Activated CD4-positive, alpha-beta T cell treated with anti-CD3 and anti-CD28 coated beads for 24 hours (primary cell): ENCODE data around the gene LRIF1.
A peak's percentile ranks its signal among the peaks of the same experiment; 100 is the strongest.
"Not testable (repeated sequence)": the region's sequence is repeated elsewhere in the genome, so short reads cannot be mapped to it uniquely, and the experiment has no call there.

ENCODE experiments used
- DNase-seq, 2 donors: peaks; one replicate each; pipeline ENCODE4 v3.0.0-alpha.2; 2020; ENCODE audit warnings: low read depth in 2 of 2

Gene LRIF1

DNA sequence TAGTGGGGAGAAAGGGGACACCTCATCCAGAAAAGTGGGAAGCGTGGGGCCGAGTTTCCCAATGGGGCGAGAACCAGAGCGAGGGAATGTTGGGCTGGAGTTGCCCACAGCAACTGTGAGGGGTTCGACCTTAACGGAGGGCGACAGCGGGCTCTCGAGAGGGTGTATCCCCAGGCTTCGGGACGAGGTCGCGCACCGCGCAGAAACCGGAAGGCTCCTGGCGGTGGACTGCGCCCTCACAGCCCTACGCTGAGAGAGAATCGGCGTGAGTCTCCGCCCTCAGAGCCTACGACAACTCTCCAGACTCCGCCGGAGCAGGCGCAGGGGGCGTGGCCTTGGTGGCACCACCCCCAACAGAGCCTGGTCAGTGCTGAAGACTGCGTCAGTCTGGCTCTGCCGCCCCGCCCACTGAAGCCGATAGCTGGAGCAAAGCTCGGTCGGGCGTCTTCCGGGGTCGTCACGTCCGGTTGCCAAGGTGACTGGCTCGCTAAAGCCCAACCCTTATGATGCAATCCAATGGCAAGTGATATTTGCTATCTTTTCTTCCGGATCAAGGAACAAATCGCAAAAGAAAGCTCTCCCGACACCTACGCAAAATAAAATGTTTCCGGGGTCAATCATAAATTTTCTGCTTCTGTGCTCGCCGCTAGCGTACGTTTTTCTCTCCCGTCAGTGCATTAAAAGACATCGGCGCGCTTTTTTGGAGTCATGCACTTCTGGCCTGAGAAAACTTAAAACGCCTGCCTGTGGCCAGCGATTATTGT is at the start of gene LRIF1:
TSS of gene LRIF1 (minus strand) at position 232 of the 764 bp plus-strand sequence. CDS start 234 bp downstream, outside the sequence.
- DNase-seq, result peak; percentile 99

DNA sequence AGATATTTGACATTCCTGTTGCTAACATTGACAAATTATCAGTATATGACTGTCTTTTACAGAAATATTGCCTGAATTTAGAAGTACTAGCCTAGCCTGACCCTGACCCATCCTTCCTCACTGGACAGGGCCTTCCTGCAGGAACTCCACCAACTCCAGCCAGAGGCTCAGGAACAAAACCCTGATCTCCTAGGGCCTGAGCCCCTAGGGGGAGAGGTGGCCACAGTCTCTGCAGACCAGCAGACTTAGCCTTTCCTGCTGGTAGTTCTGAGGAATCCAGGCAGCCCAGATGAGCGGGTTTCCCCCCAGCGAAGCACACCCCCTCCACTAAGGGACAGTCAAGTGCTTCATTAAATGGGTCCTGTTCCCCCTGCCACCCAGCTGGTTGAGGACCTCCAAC is 44.3 kb upstream of the LRIF1 start:
- no peak for DNase-seq

DNA sequence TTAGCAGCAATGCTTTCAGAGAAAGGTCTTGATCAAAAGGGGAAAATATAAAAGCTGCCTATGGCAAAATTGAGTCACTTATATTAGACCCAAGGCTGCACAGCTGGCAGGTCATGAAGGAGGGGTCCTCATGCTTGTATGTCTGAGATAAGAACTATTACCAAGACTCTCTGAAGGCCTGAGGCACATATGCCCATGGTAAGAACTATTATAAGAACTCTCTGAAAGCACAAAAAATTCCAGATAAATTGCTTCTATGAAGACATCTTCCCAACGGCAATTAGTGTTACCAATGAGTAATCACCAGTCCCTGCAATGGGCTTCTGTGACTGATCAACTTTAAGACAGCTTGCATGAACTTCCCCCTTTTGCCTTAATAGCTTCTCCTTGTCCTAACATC is 42.8 kb upstream of the LRIF1 start:
- no peak for DNase-seq

DNA sequence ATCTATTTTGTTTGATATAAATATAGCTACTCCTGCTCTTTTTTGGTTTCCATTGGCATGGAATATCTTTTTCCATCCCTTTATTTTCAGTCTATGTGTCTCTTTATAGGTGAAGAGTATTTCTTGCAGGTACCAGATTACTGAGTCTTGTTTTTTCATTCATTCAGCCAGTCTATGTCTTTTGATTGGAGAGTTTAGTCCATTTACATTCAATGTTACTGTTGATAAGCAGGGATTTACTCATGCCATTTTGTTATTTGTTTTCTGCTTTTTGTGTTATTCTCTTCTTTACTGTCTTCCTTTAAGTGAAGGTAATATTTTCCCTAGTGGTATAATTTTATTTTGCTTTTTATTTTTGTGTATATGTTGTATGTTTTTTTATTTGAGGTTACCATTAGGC is 35.9 kb upstream of the LRIF1 start:
- DNase-seq, result not testable (repeated sequence)

DNA sequence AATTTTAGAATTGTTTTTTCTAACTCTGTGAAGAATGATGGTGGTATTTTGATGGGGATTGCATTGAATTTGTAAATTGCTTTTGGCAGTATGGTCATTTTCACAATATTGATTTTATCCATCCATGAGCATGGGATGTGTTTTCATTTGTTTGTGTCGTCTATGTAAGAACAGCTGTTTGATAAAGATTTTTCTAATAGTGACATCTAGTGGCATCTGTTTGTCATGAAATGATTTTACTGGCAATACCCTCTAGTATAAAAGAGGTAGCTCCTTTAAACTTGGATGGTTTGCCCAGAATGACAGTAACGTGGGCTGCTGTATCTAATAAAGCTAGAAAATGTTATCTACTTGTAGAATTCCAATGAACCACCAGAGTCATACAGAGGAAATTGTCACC is 28.6 kb upstream of the LRIF1 start:
- DNase-seq, result not testable (repeated sequence)

DNA sequence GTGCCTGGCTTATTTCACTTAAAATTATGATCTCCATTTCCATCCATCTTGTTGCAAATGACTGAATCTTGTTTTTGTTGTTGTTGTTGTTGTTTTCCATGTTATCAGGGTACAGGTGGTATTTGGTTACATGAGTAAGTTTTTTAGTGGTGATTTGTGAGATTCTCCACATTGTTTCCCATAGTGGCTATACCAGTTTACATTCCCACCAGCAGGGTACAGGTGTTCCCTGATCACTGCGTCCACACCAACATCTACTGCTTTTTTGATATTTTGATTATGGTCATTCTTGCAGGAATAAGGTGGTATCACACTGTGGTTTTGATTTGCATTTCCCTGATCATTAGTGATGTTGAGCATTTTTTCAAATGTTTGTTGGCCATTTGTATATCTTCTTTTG is 27.6 kb upstream of the LRIF1 start:
- not testable (repeated sequence) for DNase-seq

- no peak for DNase-seq
Observed at GRCh38 chr1:110990541-110990940, 26.8 kb upstream of the LRIF1 start.

DNA sequence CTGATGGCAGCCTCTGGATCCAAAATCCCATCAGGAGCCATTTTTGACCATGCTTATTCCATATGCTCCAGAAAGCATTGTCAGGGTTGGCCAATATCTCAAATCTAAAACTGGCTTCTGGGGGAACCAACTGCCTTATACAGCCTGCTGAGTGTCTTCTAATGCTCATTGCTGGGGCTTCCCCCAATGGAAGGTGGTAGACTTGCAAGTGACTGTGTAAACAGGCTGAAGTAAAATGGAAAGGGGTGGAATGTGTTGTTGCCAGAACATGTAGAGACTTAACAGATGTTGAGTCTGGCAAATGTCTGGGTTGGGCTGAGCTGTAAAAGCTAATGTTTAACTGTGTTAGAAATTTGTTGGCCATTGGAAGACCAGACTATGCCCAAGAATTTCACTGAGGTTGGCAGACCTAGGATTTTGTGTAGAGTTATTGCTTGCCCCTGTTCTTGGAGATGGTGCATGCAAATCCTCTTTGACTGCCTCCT is 22.7 kb upstream of the LRIF1 start:
- DNase-seq, result no peak

DNA sequence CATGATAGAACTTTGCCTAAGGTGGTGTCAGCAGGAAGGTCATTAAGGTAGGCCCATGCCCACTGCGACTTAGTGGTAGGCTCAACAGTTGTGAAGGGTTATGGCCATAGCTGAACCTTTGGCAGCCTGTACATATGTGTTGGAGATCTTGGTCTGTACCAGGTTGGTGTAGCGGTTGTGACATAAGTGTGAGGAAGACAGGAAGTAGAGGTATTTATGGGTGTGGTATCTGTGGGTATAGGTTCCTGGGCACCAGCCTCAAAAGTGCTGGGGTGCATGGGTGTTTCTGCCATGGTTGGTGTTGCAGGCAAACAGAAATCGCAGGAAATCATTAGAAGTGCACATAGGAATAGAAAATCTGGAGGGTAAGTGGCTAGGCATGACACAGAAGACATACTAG is 18.6 kb upstream of the LRIF1 start:
- no peak for DNase-seq

- DNase-seq, result no peak
Observed at GRCh38 chr1:110979154-110979553, 15.4 kb upstream of the LRIF1 start.

GRCh38 chr1:110976089-110976488 is 12.4 kb upstream of the LRIF1 start:
- DNase-seq, result no peak

DNA sequence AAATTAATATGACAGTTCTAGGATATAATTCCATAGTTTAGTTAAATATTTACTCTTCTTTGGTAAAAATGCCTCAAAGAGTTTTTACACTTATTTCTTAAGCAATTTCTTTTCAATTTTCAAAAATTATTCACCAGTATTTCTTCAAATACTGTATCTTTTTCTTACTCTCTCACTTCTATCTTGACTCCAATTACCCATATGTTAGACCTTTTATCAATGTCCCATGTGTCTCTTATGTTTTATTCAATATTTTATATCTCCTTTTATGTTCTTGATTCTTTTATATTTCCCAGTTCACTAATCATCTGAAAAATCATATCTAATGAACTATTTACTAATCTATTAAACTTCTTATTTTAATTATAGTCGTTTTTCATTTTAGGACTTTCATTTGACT is 11.5 kb upstream of the LRIF1 start:
- no peak for DNase-seq

DNA sequence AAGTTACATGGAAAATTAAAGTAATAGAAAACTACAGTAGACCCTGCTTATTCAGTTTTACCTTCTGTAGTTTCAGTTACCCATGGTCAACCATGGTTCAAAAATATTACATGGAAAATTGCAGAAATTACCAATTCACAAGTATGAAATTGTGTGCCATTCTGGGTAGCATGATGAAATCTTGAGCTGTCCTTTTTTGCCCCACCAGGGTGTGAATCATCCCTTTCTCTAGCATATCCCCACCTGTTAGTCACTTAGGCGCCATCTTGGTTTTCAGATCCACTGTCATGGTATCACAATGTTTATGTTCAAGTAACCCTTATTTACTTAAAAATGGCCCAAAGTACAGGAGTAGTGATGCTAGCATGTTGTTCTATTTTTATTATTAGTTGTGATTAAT is 3.5 kb upstream of the LRIF1 start:
- no peak for DNase-seq

GRCh38 chr1:110964455-110964903 is 757 bp upstream of the LRIF1 start:
- no peak for DNase-seq

DNA sequence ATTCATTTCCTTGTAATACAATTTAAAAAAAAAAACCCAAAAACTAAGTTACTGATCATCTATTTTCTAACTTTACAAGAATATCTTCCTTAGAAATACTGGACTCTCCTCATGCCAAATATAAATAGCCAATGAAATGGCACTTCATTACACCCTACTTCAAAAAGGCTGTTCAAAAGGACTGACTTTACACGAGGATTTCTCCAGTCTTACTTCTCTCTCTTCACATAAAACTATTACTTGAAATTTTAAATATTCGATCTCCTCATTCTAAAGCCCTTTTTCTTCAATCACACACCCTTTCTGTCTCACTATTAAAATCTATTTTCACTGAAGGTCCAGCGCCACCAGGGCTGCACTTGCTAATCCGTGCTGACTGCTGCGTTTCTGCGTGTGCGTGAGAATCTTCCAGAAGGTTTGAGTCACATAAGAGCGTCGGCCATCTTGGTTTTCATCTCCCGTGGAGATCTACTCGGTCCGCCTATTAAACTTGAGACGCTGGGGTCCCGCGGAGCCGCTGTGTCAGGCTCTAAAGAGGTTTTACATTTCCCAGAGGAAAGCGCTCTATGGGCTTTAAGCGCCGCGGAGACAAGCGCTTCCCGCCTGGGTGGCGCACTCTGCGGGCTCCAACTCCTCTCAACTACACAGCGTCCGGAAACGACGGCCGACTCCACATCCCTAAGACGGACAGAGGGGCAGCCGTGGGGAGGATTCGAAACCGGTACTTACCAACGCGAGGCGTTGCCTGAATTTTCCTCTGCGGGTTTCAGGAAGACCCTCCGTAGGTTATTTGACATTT is 631 bp downstream of the LRIF1 start:
- peak; percentile 13 to 26 for DNase-seq

DNA sequence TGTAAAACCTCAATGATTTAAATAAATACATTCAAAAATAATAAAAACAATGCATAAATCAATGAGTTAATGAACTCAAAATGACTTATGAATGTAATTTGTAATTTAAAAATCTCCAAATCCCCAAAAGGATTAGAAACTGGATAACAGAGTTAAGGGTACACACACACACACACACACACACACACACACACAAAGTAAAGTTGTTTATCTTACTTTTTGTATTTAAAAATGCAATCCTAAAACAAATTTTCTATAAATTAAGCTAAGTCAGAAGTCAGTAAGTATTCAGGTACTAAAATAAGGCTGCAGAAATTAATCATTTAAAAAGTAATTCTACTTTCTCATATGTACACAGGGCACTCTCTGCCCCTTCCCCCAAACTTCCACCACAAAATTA is 1.8 kb downstream of the LRIF1 start:
- DNase-seq, result no peak

- DNase-seq, result no peak
Observed at GRCh38 chr1:110960777-110961420, 2.8 kb downstream of the LRIF1 start.

DNA sequence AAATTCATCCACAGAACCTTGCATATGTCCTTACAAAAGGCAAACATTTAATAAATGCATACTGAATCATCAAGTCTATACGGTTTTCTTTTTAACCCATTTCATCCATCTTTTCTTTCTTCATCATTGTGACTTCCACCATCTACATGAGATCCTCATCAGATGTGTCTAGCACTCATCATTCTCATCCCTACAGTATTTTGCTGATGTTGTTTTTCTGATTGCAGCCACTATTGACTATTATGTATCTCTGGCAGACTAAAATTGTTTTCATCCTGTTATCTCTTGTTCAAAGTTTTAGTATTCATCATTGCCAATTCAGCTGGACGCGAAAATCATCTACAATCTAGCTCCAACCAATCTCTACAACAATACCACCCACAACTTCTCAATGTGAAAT is 5.9 kb downstream of the LRIF1 start:
- no peak for DNase-seq

GRCh38 chr1:110956586-110956985 is 7.1 kb downstream of the LRIF1 start:
- no peak for DNase-seq

DNA sequence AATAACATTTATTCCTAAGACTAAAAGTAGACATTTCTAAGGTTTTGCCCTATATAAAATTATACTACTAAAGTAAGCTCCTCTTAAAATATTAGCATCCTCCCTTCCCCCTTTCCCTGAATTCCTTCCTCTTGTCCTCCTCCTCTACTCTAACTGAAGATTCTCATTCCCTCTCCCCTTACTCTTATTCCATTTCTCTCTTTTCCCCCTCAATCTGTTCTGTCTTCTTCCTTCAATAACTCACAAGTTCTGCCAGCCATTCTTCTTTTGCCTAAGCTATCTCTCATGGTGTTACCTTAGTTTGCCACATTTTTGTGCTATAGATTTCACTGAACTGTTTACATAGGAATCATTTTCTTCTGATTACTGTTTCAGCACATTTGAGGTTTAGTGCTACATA is 10.7 kb downstream of the LRIF1 start:
- DNase-seq, result no peak

DNA sequence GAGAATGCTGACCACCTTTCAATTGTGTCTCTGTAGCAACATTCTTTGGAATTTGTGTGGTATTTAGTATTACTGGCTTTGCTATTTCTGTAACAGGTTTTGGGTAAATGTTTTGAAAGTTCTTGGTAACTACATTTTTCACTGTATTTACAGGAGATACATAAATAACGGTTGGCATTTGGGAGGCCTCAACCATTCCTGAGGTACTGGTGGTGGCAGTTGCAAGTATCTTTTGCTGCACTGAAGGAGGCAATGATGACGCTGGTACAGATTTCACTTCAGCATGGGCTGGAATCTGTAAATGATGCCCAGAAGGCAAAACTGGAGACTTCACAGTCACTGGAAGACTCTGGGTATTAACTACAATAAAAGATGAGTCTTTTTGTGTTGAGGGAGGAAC is 11.7 kb downstream of the LRIF1 start:
- no peak for DNase-seq

DNA sequence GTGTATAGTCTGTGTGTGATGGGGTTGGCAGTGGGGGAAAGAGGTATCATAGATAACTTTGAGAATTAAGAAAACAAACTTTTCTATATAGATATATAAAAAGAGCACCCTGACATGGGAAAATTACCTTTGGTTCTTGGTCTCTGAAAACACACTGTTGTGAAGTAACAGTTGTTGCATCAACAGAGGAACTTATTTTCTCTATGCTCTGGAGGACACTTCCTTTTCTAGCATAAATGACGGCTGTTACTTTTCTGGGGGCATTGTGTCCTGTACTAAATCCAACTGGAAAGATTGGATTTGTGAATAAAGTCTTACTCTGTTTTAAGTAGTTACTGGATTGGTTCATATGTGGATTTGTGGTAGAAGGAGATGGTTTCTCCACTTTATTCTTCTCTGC is 12.6 kb downstream of the LRIF1 start:
- no peak for DNase-seq
